ENCODE data around the gene PRDM8.

- TF ChIP-seq EZH2 (IDR thresholded peaks at IDR 0.05) (no peak), POLR2AphosphoS5 (IDR thresholded peaks at IDR 0.05; ENCODE audit: borderline replicate concordance, low read depth, low read length) (no peak), FOXP2 (optimal IDR thresholded peaks at IDR 0.05; ENCODE audit: control extremely low read depth, extremely low read length, insufficient read depth) (no peak)
Measured at GRCh38 chr4:80229590-80229989, 32.3 kb downstream of the PRDM8 start.
